Stomach (tissue), 4 donors: ENCODE data around the gene TRAK1.

Experiments used
- EP300 ChIP-seq: sonication (generic); formaldehyde crosslinking; IDR thresholded peaks from one replicate; pipeline ENCODE4 v1.6.1; 2017; ENCODE audit warnings: antibody characterized with exemption
- POLR2A ChIP-seq, 4 donors: fragments of 450-650 bp; IDR thresholded peaks; one replicate each; pipeline ENCODE4 v1.6.1; 2016; ENCODE audit warnings: antibody characterized with exemption in 4 of 4, control low read depth in 2 of 4, mild to moderate bottlenecking in 1 of 4, moderate library complexity in 1 of 4
- POLR2AphosphoS5 ChIP-seq, 3 donors: sonication (generic); formaldehyde crosslinking; IDR thresholded peaks; one replicate each; pipeline ENCODE4 v1.6.1; 2016; ENCODE audit warnings: antibody characterized with exemption in 3 of 3
- TF ChIP-seq, protein P1 (sequence below), 7 experiments: fragments of 450-650 bp in 4 of 7; fragments of 200-600 bp in 3 of 7; sonication (generic) in 3 of 7; IDR thresholded peaks; one replicate each; pipeline ENCODE4 v1.5.1; 2016 to 2019; ENCODE audit warnings: antibody characterized with exemption in 7 of 7, control low read depth in 2 of 7, mild to moderate bottlenecking in 1 of 7

DNA sequence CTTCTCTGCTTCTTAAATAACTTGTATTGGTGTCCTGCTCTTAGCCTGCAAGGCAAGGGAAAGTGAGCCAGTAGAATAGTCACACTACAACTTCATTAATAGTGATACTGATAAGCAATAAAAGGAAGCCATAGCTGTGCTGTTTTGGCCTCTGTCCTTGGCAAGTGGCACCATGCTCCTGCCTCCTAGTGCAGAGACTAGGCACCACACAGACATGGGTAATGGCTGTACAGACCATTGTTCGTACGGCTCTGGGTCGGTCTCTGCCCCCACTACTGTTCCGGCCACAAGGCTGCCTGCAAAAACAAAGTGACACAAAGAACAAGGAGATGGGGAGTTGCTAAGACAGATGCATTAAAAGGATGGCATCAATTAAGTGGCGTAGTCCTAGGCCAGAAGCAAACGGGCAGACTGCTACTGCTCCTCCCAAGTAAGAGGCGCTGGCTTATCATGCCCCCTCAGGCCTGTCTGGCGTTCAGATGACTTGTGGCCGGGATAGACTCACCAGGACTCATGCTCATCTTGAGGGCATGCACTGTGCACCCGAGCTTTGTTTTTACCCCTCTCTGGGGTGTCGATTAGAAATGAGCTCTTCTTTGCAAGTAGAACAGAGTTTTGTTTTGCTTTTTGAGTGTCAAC, 75.6 kb downstream of the TRAK1 start:
- TF ChIP-seq POLR2AphosphoS5 (IDR thresholded peaks at IDR 0.05) (no peak), POLR2A (IDR thresholded peaks at IDR 0.05) (no peak), EP300 (no peak)
- TF ChIP-seq, protein P1, sequence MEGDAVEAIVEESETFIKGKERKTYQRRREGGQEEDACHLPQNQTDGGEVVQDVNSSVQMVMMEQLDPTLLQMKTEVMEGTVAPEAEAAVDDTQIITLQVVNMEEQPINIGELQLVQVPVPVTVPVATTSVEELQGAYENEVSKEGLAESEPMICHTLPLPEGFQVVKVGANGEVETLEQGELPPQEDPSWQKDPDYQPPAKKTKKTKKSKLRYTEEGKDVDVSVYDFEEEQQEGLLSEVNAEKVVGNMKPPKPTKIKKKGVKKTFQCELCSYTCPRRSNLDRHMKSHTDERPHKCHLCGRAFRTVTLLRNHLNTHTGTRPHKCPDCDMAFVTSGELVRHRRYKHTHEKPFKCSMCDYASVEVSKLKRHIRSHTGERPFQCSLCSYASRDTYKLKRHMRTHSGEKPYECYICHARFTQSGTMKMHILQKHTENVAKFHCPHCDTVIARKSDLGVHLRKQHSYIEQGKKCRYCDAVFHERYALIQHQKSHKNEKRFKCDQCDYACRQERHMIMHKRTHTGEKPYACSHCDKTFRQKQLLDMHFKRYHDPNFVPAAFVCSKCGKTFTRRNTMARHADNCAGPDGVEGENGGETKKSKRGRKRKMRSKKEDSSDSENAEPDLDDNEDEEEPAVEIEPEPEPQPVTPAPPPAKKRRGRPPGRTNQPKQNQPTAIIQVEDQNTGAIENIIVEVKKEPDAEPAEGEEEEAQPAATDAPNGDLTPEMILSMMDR (IDR thresholded peaks at IDR 0.05): no peak
